ENCODE data around the gene CDKN2B-AS1. TPM values are rescaled to one million over a fixed set of nuclear protein-coding genes. Genes with fewer than 3 reads are reported as not detected.

Gene CDKN2B-AS1
- total and polyA plus RNA-seq, 2 experiments from 2014 or later = 0.14 TPM; not detected in 1

DNA sequence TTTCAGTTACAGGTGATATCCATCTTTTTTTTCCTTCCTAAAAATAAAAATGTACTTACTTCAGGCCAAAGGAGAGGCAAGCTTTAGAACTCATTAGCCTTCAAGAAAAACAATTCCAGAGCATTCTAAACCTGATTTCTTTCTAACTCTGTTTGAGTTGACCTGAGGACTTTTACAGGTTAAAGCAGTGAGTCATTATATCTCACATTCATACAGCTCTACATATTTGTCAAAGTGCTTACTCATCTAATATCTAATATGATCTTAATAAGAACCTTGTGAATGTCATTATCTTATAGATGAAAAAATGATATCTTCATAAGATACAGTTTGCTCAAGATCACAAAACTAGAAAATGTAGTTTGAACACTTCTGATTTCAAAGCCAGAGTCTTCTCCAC lies 163.7 kb downstream of the CDKN2B-AS1 start:
- H3K79me2 ChIP-seq (replicated peaks; ENCODE audit: insufficient read depth) = no peaks in the 10 kb centered on the region
- no peak overlapping the region for H3K4me3 Mint-ChIP-seq
- no peaks in the 10 kb centered on the region for H3K27me3 ChIP-seq (ENCODE audit: insufficient read depth)
- no peaks in the 10 kb centered on the region for H3F3A ChIP-seq (replicated peaks; ENCODE audit: low read depth)
- H3K4me2 ChIP-seq = no peak overlapping the region
- peaks cover 2% of the 10 kb centered on the region for H3K27me3 Mint-ChIP-seq (ENCODE audit: insufficient read depth, low read depth, poor library complexity)
- no peaks in the 10 kb centered on the region for H4K20me1 ChIP-seq (replicated peaks; ENCODE audit: insufficient read depth)
- TF ChIP-seq CREB1 (CRISPR knock-in tag; IDR thresholded peaks at IDR 0.05; ENCODE audit: low read depth) = no peak
- TF ChIP-seq, protein P1, sequence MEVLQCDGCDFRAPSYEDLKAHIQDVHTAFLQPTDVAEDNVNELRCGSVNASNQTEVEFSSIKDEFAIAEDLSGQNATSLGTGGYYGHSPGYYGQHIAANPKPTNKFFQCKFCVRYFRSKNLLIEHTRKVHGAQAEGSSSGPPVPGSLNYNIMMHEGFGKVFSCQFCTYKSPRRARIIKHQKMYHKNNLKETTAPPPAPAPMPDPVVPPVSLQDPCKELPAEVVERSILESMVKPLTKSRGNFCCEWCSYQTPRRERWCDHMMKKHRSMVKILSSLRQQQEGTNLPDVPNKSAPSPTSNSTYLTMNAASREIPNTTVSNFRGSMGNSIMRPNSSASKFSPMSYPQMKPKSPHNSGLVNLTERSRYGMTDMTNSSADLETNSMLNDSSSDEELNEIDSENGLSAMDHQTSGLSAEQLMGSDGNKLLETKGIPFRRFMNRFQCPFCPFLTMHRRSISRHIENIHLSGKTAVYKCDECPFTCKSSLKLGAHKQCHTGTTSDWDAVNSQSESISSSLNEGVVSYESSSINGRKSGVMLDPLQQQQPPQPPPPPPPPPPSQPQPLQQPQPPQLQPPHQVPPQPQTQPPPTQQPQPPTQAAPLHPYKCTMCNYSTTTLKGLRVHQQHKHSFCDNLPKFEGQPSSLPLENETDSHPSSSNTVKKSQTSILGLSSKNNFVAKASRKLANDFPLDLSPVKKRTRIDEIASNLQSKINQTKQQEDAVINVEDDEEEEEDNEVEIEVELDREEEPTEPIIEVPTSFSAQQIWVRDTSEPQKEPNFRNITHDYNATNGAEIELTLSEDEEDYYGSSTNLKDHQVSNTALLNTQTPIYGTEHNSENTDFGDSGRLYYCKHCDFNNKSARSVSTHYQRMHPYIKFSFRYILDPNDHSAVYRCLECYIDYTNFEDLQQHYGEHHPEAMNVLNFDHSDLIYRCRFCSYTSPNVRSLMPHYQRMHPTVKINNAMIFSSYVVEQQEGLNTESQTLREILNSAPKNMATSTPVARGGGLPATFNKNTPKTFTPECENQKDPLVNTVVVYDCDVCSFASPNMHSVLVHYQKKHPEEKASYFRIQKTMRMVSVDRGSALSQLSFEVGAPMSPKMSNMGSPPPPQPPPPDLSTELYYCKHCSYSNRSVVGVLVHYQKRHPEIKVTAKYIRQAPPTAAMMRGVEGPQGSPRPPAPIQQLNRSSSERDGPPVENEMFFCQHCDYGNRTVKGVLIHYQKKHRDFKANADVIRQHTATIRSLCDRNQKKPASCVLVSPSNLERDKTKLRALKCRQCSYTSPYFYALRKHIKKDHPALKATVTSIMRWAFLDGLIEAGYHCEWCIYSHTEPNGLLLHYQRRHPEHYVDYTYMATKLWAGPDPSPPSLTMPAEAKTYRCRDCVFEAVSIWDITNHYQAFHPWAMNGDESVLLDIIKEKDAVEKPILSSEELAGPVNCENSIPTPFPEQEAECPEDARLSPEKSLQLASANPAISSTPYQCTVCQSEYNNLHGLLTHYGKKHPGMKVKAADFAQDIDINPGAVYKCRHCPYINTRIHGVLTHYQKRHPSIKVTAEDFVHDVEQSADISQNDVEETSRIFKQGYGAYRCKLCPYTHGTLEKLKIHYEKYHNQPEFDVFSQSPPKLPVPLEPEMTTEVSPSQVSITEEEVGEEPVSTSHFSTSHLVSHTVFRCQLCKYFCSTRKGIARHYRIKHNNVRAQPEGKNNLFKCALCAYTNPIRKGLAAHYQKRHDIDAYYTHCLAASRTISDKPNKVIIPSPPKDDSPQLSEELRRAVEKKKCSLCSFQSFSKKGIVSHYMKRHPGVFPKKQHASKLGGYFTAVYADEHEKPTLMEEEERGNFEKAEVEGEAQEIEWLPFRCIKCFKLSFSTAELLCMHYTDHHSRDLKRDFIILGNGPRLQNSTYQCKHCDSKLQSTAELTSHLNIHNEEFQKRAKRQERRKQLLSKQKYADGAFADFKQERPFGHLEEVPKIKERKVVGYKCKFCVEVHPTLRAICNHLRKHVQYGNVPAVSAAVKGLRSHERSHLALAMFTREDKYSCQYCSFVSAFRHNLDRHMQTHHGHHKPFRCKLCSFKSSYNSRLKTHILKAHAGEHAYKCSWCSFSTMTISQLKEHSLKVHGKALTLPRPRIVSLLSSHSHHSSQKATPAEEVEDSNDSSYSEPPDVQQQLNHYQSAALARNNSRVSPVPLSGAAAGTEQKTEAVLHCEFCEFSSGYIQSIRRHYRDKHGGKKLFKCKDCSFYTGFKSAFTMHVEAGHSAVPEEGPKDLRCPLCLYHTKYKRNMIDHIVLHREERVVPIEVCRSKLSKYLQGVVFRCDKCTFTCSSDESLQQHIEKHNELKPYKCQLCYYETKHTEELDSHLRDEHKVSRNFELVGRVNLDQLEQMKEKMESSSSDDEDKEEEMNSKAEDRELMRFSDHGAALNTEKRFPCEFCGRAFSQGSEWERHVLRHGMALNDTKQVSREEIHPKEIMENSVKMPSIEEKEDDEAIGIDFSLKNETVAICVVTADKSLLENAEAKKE (CRISPR knock-in tag; IDR thresholded peaks at IDR 0.05) = no peak
- TF ChIP-seq ZNF114 (CRISPR knock-in tag; IDR thresholded peaks at IDR 0.05) = no peak
- TF ChIP-seq, protein P2, sequence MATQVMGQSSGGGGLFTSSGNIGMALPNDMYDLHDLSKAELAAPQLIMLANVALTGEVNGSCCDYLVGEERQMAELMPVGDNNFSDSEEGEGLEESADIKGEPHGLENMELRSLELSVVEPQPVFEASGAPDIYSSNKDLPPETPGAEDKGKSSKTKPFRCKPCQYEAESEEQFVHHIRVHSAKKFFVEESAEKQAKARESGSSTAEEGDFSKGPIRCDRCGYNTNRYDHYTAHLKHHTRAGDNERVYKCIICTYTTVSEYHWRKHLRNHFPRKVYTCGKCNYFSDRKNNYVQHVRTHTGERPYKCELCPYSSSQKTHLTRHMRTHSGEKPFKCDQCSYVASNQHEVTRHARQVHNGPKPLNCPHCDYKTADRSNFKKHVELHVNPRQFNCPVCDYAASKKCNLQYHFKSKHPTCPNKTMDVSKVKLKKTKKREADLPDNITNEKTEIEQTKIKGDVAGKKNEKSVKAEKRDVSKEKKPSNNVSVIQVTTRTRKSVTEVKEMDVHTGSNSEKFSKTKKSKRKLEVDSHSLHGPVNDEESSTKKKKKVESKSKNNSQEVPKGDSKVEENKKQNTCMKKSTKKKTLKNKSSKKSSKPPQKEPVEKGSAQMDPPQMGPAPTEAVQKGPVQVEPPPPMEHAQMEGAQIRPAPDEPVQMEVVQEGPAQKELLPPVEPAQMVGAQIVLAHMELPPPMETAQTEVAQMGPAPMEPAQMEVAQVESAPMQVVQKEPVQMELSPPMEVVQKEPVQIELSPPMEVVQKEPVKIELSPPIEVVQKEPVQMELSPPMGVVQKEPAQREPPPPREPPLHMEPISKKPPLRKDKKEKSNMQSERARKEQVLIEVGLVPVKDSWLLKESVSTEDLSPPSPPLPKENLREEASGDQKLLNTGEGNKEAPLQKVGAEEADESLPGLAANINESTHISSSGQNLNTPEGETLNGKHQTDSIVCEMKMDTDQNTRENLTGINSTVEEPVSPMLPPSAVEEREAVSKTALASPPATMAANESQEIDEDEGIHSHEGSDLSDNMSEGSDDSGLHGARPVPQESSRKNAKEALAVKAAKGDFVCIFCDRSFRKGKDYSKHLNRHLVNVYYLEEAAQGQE (IDR thresholded peaks at IDR 0.05; ENCODE audit: unreplicated experiment) = no peak
- TF ChIP-seq ZNF331 (CRISPR knock-in tag; IDR thresholded peaks at IDR 0.05; ENCODE audit: low read depth) = no peak
- TF ChIP-seq, protein P3, sequence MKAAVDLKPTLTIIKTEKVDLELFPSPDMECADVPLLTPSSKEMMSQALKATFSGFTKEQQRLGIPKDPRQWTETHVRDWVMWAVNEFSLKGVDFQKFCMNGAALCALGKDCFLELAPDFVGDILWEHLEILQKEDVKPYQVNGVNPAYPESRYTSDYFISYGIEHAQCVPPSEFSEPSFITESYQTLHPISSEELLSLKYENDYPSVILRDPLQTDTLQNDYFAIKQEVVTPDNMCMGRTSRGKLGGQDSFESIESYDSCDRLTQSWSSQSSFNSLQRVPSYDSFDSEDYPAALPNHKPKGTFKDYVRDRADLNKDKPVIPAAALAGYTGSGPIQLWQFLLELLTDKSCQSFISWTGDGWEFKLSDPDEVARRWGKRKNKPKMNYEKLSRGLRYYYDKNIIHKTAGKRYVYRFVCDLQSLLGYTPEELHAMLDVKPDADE (IDR thresholded peaks at IDR 0.05) = no peak
- TF ChIP-seq EZH2phosphoT487 (IDR thresholded peaks at IDR 0.05; ENCODE audit: unreplicated experiment) = no peak
- no peak for TF ChIP-seq NANOG (IDR thresholded peaks at IDR 0.05; ENCODE audit: borderline replicate concordance)
- no peak for TF ChIP-seq JUNB (IDR thresholded peaks at IDR 0.05; ENCODE audit: unreplicated experiment)
- H2AFZ ChIP-seq = no peak overlapping the region
- no peak overlapping the region for H3K4me3 ChIP-seq
- no peak overlapping the region for H3K27ac Mint-ChIP-seq
- no peaks in the 10 kb centered on the region for H3K36me3 ChIP-seq (ENCODE audit: insufficient read depth)
- no peaks in the 10 kb centered on the region for H3K4me1 ChIP-seq (ENCODE audit: insufficient read depth)
- no peak for ATAC-seq
- DNase-seq (ENCODE audit: low spot score) = no peak
- no peaks in the 10 kb centered on the region for H3K9me3 Mint-ChIP-seq
- no peaks in the 10 kb centered on the region for H3K36me3 Mint-ChIP-seq (ENCODE audit: low read depth)
- no peak overlapping the region for H3K27ac ChIP-seq (ENCODE audit: low read depth)
- no peaks in the 10 kb centered on the region for H3K4me1 Mint-ChIP-seq
- no peaks in the 10 kb centered on the region for H3K9me2 ChIP-seq (ENCODE audit: insufficient read depth)

Measured in GM23338 (cell line).